ENCODE measurements around the gene PLEKHN1.

DNA sequence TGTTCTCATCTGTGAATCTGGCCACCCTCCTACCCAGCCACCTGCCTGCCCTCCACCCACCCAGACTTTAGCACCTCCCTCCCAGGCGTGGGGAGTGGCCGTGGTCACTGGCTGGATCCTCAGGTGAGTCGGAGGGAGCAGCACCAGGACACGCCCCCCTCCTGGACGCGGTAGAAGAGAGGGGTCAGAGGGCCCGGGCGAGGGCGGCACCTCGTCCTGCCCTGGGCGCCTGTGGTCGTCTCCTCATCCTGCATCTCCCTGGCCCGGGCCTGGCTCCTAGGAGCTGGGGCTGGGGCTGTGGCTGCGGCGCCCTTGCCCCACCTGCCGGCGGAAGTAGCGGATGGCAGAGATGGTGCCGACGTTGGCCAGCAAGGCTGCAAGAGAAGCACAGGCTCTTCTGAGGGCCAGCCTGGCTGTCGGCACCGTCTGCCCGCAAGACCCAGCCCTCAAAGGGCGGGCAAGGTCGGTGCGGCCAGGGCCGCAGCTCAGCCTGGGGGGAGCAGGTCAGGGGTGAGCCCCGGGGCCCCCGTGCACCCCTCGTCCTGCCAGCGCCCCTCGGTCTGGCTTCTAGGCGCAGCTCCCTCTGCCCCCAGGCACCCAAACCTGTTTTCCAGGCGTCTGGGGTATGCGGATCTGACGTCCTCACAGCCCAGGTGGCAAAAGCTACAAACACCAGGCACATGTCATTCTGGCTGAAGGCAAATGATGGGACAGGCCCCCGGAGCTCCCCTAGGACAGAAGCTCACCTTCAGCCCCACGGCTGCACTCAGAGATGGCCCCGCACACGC, 9.8 kb downstream of the PLEKHN1 start:
- TF ChIP-seq, protein P1, sequence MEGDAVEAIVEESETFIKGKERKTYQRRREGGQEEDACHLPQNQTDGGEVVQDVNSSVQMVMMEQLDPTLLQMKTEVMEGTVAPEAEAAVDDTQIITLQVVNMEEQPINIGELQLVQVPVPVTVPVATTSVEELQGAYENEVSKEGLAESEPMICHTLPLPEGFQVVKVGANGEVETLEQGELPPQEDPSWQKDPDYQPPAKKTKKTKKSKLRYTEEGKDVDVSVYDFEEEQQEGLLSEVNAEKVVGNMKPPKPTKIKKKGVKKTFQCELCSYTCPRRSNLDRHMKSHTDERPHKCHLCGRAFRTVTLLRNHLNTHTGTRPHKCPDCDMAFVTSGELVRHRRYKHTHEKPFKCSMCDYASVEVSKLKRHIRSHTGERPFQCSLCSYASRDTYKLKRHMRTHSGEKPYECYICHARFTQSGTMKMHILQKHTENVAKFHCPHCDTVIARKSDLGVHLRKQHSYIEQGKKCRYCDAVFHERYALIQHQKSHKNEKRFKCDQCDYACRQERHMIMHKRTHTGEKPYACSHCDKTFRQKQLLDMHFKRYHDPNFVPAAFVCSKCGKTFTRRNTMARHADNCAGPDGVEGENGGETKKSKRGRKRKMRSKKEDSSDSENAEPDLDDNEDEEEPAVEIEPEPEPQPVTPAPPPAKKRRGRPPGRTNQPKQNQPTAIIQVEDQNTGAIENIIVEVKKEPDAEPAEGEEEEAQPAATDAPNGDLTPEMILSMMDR (IDR thresholded peaks at IDR 0.05; ENCODE audit: insufficient read depth, low read length, poor library complexity, severe bottlenecking) = peak; percentile 36
- no peak for TF ChIP-seq EZH2phosphoT487 (conservative IDR thresholded peaks at IDR 0.05; ENCODE audit: low read length)

Measured in SU-DHL-6 (cell line).